Cardiac septum (tissue), 1 donor: ENCODE measurements around the gene SLC38A1. TPM values are rescaled to one million over a fixed set of nuclear protein-coding genes. Genes with fewer than 3 reads are reported as not detected.

Experiments
- DNase-seq: peaks from one replicate; pipeline ENCODE4 v3.0.0-alpha.2; 2020; ENCODE audit warnings: low spot score
- intact Hi-C: fragments of 100-400 bp; cut with DNase I; formaldehyde crosslinking; loops from one replicate; pipeline ENCODE4 v1.14.0; 2022
- total RNA-seq: library from RNA; stranded (reverse); fragmentation: NEBNext Ultra II Directional; extraction: Animal tissue kit (Norgen Biotek cat#: 25700); gene quantifications from one replicate; pipeline ENCODE4 v1.2.1, GENCODE V29; 2021
- donor health status: DM: no; HTN: no; CAD: no.

Gene SLC38A1
- total RNA-seq, 1 donor from 2014 or later = 64.4 TPM

DNA sequence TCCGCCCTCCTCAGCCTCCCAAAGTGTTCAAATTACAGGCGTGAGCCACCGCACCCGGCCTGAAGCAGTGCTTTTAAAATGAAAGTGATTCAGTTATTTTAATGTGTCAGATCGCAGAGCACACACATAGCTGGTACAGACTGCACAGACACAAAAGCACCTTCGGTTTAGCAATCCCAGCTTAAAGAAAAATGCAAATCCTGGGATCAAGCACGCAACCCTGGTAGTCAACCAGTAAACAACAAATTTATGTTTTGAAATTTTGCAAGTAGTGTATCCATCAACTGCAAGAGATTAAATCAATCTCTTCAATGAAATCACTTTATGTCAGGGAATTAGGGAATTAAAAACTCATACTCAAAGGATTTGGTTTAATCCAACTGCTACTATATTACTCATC, 28.4 kb downstream of the SLC38A1 start:
- DNase-seq = no peak
- intact Hi-C loops = no loop called here

DNA sequence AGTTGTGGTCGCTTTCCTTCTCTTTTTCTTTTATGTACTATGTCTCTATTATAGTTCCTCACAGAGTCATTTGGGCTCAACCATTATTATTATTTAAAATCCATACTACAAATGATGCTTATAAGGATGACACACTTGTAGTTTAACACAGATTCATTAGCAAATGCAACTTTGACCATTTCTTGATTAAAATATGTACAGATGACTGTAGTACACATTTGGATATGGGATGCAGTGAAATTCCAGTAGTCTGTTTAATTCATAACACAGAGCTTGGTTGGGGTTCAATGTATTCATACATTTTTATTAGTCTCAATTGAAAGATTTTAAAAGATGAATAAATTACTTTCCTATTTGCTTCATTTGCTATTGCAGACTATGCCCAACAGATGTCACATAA, 30.0 kb downstream of the SLC38A1 start:
- intact Hi-C loops = no loop called here
- DNase-seq = no peak

DNA sequence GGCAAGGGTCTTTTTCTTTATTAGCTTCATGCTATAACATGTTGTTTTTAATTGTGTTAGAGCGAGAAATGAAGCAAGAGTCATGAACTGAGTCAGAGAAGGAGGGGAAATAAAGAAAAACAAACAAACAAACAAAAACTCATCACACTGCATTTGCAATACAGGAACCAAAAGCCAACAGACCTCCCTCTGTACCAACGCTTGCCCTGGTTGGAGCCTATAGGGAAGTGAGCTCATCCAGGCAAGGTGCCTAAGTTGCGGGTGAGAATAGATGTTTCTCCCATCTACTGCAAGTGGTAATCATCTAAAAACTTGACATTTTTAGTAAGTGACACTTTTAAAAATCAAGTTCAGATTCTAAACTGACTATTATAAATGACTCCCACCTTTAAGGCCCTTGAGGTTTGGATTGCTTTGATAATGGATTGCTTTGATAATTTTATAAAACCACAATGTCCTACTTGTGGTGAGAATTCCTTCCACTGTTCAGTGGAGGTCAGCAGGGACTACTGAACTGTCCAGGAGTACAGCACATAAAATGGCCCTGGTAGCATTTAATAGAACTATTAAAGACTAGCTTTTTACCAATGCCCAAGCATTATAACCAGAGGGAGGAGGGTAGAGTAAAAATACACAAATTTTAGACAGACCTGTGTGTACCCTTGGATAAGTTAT, 31.3 kb downstream of the SLC38A1 start:
- intact Hi-C loops = no loop called here
- DNase-seq = no peak

DNA sequence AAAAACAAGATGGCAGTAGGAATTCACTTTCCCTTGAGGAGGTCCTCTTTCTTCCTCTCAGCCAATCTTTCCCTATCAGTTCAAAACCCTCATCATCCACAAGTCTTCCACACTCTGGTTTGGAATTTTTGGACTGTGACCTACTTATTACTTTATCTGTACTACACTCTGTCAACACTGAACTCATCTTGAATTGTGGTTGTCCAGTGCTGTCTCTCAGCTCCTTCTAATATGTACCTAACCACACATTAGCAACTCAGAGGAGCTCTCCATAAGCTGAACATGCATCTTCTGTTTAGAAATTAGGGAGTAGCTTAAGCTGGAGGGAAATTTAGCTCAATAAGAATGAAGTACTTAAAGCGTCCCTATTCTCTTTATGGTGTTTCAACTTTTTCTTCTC, 34.8 kb downstream of the SLC38A1 start:
- intact Hi-C loops = no loop called here
- DNase-seq = no peak

DNA sequence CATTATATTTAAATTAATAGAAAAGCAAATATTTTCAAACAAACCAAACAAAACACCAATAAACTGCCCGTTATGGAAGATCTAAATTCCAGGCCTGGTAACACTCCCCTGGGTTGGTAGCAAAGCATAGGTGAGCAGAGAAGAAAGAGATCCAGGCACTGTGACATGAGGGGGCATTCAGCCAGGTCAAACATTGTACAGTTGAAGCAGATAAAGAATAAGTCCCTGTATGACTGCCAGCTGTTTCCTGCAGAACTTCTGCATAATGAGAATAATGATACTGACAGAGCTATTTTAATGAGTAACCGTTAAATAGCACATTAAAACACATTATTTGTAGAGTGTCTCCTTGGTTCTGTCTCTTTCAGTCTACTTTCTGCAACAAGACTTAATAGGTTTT, 35.4 kb downstream of the SLC38A1 start:
- intact Hi-C loops = no loop called here
- DNase-seq = no peak

DNA sequence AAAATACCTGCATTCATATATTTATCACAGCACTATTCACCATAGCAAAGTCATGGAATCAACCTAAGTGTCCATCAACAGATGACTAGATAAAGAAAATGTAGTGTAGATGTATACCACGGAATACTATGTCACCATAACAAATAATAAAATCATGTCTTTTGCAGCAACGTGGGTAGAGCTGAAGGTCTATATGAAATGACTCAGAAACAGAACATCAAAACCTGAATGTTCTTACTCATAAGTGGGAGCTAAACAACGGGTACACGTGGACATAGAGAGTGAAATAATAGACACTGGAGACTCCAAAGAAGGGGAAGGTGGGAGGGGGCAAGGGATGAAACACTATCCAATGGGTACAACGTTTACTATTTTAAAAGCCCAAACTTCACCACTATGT, 37.9 kb downstream of the SLC38A1 start:
- intact Hi-C loops = no loop called here

DNA sequence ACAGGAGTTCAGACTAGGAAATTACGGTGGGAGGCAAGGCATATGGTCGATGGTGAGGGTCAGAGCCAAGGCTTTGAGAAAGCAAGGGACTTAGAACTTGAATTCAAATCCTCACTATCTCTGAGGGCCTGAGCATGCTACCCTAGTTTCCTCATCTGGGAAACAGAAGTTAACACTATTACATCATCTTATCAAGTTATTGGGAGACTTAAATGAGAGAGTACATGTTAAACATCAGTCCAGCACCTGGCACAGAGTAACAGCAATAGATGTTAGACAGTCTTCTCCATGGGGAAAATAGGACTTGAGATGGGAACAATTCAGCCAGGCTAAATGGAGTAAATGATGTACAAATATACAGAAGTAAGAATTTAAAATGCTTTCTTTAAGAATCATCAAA, 38.5 kb downstream of the SLC38A1 start:
- intact Hi-C loops = no loop called here
- DNase-seq = no peak

More for the DNA sequence above, 37.9 kb downstream of the SLC38A1 start:
- DNase-seq = no peak

DNA sequence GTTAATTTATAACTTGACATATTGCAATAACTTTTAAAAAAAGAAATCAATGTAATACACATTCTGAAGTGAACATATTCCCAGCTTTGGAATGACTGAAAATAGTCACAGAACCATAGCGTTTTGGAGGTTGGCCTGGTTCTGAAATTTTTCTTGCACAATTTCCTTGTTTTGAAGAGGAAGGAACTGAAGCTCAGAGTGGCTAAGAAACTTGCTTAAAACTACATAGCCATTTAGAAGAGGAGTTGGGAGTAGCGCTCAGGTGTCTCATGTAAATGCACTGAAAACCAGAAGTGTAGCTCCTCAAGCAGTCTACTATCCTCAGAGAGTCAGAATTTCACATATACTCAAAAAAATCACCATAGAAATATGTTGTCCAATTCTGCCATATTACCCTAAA, 41.2 kb downstream of the SLC38A1 start:
- intact Hi-C loops = no loop called here
- DNase-seq = no peak

DNA sequence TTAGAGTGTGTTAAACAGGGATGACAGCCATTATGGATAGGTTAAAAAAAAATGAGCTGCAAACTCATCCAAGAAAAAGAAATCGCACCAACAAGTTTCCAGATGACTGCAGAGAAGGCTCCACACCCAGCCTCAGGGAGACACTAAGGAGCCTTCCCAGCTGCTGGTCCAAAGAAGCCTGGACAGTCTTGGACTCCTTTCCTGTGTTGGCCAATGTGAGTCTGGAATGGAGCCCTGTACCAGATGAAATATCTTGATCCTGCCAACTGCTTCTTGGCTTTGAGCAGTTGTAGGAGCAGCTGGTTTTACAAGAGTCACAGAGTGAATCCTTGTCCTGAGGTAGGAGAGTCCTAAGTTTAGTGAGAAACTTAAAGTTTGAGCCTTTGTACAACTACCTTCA, 44.5 kb downstream of the SLC38A1 start:
- DNase-seq = no peak
- intact Hi-C loops = no loop called here

DNA sequence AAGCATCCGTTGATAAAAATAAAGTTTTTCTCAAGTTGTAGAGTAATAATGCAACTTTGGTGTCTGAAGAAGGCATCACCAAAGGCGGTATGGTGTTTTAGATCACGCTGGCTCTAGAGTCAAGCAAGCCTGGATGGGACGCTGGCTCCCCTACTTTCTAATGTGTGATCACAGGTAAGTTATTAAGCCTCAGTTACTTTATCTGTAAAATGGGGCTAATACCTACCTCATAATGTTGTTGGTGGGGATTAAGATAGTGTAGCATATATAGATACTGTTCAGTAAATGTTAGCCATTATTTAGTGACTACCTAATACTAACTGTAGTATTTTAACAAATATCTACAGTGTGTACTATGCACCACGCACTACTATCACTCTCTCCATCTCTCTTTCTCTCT, 45.8 kb downstream of the SLC38A1 start:
- intact Hi-C loops = no loop called here
- no peak for DNase-seq

DNA sequence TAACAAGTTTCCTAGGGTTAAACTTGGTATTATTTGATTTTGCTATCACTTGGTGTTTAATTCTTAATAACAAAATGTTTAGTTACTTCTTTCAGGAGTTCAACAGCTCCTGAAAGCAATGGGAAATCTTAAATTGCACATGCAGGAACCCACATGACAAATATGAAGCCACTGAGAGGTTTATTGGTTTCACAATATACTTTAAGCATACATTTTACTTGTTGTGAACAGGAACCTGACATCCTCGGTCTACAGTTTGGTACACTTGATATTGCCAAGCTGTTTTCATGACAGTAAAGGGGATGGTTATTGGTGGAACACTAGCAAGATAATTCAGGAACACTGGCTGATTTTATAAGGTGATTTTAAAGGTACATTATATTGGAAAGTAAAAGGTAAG, 46.2 kb downstream of the SLC38A1 start:
- DNase-seq = no peak
- intact Hi-C loops = no loop called here

DNA sequence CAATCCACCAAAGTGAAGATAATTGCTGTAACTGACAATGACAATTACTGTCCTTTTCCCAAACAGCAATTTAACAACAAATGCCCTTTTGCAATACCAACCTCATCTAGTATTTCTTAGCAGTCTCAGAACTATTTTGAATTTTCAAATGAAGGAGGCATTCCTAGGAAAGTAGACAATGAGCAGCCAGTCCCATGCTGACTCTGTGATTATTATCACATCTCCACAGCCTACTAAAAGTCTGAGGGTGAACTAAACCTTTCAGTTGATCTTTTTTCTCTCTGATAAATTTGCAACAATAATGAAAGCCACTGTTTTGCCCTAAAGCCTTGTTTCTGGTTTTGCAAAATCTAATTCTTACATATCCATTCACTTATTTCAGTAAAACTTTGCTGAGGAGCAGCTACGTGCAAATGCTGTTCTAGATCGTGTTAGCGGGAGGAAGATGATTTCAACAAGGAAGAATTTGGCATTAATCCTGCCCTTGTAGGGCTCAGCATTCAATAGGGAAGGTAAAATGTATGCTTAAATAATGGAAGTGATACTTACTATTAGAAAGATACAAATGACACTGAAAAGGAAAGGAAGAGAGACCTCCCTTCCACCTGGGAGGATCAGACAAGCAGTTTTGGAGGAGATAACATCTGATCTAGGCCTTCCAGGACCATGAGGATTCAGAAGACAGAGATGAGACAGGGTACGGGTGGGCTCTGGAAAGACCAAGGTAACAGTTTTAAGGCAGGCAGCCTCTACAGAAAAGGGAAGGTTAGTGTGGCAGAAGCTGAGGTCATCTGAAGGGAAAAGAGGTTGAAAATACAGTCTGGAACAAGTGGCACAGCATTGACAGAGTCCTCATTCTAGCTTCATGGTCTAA, 47.4 kb downstream of the SLC38A1 start:
- no peak for DNase-seq
- intact Hi-C loops = no loop called here

DNA sequence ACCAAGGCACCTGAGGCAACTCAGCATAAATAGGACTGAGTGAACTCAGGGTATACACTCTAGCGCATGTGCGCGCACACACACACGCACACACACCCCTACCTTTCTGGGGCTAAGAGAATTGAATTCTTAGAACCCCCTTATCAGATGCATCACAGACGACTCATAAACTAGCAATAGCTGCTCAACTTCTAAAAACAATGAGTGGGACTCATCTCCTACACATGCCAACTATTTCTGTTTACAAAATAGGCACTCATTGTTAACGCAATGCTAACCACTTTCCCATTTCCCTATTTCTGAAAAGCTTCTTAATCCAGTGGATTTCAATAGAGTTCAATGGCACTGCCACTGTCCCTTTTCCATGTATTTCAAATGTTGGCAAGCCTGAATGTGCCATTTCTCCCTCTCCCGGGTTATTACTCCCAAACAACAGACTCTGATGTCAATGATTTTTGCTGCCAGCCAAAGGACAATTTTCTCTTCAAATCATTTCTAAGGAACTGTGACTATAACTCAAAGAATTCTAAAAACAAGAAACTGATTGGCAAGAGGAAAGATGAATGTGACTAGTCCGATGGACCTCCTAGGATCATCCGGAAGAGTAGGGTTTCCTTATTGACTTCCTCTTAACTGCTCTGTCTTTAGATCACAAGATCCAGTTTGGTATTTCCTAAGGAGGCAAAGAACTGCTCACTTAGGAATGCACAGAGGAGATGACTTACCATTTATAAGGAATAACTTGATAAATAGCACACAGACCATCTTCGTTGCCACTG, 48.8 kb downstream of the SLC38A1 start:
- DNase-seq = no peak
- intact Hi-C loops = no loop called here

DNA sequence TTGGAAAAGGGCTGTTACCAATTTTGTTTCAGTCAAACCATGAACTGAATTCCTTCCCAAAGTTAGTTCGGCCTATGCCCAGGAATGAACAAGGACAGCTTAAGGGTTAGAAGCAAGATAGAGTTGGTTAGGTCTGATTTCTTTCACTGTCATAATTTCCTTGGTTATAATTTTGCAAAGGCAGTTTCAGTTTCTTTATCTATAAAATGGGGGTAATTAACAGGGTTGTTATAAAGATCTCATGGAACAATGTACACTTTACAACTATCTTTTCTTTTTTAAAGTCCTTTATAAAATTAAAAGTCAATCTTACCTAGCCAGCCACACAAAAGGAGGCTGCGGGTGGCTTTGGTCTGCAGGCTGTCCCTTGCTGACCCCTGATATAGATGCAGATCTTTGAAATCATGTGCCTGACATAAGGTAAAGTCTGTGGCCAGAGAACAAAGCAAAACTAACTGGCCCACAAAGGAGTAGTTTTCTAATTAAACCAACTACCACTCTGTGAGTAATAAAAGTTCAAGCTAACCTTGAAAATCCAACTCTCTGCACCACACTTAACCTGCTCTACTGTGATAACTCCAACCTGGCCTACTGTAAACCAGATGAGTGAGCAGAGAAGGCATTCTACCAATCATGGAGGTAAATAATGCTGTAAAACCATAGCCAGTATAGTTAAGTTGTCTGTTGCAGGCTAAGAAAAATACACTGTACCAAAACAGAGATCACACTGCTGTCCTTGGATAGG, 49.5 kb downstream of the SLC38A1 start:
- DNase-seq = no peak
- intact Hi-C loops = no loop called here

DNA sequence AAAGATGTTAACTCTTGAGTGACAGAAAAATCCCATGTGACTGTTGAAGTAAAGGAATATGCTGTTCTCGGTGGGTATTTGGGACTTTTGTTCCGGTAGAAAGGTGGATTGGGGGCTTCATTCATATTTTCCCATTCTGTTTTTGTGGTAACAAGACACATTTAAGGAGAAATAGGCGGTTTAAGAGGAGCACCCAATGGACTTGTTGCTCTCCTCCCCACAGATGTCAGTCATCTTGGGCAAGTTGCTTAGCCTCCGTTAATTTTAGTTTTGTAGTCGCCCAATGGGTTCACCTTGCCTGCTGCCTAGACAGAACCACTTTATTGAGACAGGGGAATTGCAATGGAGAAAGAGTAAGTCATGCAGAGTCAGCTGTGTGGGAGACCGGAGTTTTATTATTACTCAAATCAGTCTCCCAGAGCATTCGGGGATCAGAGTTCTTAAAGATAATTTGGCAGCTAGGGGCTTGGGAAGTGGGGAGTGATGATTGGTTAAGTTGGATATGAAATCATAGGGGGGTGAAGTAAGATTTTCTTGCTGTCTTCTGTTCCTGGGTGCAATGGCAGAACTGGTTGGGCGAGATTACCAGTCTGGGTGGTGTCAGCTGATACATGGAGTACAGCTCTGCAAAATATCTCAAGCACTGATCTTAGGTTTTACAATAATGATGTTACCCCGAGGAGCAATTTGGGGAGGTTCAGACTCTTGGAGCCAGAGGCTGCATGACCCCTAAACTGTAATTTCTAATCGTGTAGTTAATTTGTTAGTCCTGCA, 50.3 kb downstream of the SLC38A1 start:
- intact Hi-C loops = no loop called here
- DNase-seq = no peak

DNA sequence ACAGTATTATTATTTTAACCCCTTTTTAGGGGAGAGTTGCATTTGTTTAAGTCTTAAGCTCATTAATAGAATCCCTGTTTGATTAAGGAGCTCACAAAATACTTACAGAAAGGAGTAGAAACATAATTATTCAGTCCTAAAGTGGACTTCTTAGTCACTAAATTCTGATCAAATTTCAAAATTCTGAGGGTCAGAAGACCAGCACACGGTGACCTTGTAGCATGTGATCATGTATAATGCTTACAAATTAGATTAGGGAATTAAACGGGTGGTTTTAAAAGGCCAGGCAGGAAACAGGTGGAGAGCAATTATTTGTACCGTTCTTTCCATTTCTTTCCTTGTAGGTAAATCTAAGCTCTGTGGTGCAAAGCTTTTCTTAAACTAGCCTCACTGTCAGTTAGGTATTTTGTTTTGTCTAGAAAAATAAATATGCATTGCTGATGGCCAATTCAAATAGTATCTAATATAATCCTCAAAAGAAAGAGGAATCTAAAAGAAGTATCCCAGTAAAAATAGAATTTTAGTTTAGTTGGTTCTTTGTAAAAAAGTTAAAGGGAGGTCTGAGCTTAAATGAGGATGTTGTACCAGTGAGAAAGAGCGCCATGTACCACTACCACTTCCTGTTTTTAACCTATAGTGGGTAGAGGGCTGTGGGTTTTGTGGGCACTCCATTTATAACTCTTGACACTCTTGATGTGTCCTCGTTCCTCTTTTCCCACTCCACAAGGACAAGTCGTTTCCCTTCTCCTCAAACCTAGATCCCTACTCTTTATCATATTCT, 51.1 kb downstream of the SLC38A1 start:
- no peak for DNase-seq
- intact Hi-C loops = no loop called here

DNA sequence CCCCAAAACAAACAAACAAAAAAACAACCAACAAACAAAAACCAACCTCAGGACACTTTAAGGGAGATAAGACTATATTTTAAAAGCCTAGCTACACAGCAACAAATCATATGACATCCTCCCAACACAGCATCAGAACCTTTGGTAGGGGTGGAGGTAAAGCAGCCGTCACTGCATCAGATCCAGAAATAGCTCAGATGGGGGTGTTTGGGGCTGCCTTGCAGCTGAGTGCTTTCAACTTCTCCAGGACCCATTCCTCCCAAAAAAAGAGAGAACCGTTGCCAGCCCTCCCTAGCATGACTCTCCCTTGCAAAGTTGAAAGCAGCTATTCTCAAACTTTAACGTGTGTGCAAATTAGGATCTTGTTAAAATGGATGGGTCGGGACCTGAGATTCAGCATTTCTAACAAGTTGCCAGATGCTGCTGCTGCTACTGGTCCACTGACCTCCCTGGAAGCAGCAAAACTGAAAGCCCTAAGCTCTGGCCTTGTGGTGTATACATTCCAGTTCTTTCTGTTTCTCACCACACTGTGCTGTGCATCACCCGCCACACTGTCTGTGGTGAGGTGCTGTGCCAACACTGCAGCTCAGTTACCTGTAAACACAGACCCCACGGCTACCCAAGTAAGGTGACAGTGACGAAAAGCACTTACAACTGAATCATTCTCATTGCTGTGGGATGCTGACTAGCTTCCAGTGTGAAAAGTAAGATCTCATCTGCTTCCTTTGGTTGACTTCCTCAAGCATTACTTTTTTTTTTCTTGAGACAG, 54.0 kb downstream of the SLC38A1 start:
- DNase-seq = no peak

More for the DNA sequence above, 54.0 kb downstream of the SLC38A1 start:
- intact Hi-C loops = no loop called here
